HEK293T (cell line): ENCODE data around the gene NPAS3.

Experiments used
- BHLHE40 ChIP-seq: fragments of 450-650 bp; IDR thresholded peaks from 2 replicates; pipeline ENCODE4 v1.6.1; 2016; ENCODE audit warnings: mild to moderate bottlenecking, moderate library complexity, borderline replicate concordance
- ELF4 ChIP-seq: fragments of 450-650 bp; IDR thresholded peaks from 2 replicates; pipeline ENCODE4 v1.6.1; 2017; ENCODE audit warnings: antibody characterized with exemption
- FOXK2 ChIP-seq: fragments of 450-650 bp; IDR thresholded peaks from 2 replicates; pipeline ENCODE4 v1.6.1; 2016; ENCODE audit warnings: mild to moderate bottlenecking
- FOXM1 ChIP-seq: fragments of 450-650 bp; IDR thresholded peaks from 2 replicates; pipeline ENCODE4 v1.6.1; 2017; ENCODE audit warnings: mild to moderate bottlenecking, borderline replicate concordance
- HDGF ChIP-seq: fragments of 450-650 bp; IDR thresholded peaks from 2 replicates; pipeline ENCODE4 v1.6.1; 2017; ENCODE audit warnings: antibody characterized with exemption, borderline replicate concordance
- L3MBTL2 ChIP-seq: fragments of 450-650 bp; conservative IDR thresholded peaks from 2 replicates; pipeline ENCODE4 v1.6.1; 2016; ENCODE audit warnings: mild to moderate bottlenecking
- LEF1 ChIP-seq: fragments of 450-650 bp; IDR thresholded peaks from 2 replicates; pipeline ENCODE4 v1.6.1; 2017; ENCODE audit warnings: mild to moderate bottlenecking, borderline replicate concordance
- NFRKB ChIP-seq: fragments of 450-650 bp; IDR thresholded peaks from 2 replicates; pipeline ENCODE4 v1.6.1; 2016; ENCODE audit warnings: mild to moderate bottlenecking, moderate library complexity
- SP1 ChIP-seq: fragments of 450-650 bp; IDR thresholded peaks from 2 replicates; pipeline ENCODE4 v1.6.1; 2017
- SUZ12 ChIP-seq: fragments of 450-650 bp; IDR thresholded peaks from 2 replicates; pipeline ENCODE4 v1.6.1; 2016; ENCODE audit warnings: mild to moderate bottlenecking
- ZNF384 ChIP-seq: fragments of 450-650 bp; IDR thresholded peaks from 2 replicates; pipeline ENCODE4 v1.6.1; 2016

GRCh38 chr14:33646692-33647260, 708.1 kb downstream of the NPAS3 start:
- TF ChIP-seq ELF4 (no peak), NFRKB (no peak), ZNF384 (no peak), BHLHE40 (no peak), SP1 (no peak), FOXM1 (no peak), FOXK2 (no peak), HDGF (no peak), LEF1 (no peak), SUZ12 (no peak), L3MBTL2 (no peak)
